SK-N-MC (cell line): ENCODE data around the gene KIFC3.

Source experiments
- EZH2 ChIP-seq: fragments of 200-600 bp; sonication (generic); IDR thresholded peaks from one replicate; pipeline ENCODE4 v1.6.1; 2017; ENCODE audit warnings: antibody characterized with exemption
- FOXP2 ChIP-seq: optimal IDR thresholded peaks from 2 replicates; pipeline ENCODE3; 2011; ENCODE audit warnings: mild to moderate bottlenecking, moderate library complexity; ENCODE audit not compliant: insufficient read depth; ENCODE audit errors: extremely low read length, control extremely low read depth
- POLR2AphosphoS5 ChIP-seq: IDR thresholded peaks from 2 replicates; pipeline ENCODE4 v1.6.1; 2012; ENCODE audit warnings: mild to moderate bottlenecking, low read depth, low read length, borderline replicate concordance

- TF ChIP-seq POLR2AphosphoS5: no peak
- TF ChIP-seq EZH2: no peak
- TF ChIP-seq FOXP2: no peak
Measured at GRCh38 chr16:57774705-57775285, 27.5 kb downstream of the KIFC3 start.
